ENCODE results near the gene BBS7.
A peak's percentile ranks its signal among the peaks of the same experiment; 100 is the strongest.

The BBS7 gene

DNA sequence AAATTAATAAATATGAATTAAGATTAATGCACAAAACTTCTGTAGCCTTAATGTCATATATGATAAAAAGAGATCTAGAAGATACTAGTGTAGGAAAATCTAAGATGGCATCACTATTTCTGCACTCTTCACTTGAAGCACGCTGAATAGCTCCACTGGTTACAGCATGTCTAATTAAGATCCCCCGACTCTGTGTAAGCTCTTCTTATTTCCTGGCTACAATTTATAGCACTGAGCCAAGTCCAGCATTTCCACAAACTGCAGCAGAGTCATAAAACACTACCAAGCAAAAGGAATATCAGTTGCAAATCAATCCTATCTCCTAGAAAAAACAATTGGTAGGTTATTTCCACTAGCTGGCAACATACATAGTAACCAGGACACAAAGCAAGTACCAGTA is 45.3 kb downstream of the BBS7 start:
- DNase-seq = no peak

DNA sequence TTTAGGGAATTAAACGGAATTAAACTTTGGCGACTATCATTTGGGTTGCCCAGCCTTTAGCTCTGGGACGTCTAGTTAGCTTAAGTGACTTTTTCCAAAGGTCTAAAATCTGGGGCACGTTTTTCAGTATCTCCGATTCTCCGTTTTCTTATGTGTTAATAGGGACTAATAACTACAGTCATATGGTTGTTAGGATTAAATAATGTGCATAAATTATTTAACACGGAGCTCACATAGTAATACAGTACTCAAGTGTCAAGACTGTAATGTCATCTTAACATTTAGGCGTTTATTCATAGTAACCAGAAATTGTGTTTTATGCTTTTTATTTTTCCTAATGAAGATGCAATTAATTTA is 46.1 kb downstream of the BBS7 start:
- DNase-seq = no peak

DNA sequence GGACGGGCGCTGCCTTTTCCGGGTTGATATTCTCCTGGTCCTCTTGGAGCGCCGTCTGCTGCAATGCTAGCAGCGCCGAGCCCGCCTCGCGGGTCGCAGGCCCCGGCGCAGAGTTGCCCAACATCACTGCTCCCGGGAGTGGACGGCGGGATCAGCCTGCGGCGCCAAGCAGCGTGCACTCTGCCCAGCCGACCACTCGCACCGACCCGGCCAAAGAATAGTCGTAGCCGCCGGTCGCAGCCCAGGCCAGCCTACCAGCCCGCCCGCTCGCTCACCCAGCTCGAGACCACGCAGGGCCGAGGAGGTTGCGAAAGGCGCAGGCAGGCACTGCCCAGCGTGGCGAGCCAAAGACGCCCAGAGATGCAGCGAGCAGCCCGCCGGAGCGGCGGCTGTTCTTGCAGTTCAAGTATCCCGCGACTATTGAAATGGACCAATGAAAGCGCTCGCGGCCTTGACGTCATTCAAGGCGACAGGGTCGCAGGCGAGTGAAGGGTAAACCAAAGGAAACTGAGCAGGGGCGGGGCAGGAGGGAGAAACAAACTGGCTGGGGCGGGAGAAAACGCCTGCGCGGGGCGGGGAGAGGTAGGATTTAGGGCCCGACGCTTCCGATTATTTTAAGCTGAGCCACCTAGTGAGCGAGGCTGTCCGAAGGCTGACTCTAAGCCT is 46.6 kb downstream of the BBS7 start, which contains the start of gene CCNA2:
Gene CCNA2, minus strand, starts transcription at position 379 of the 666 bp plus-strand sequence. Its CDS starts 255 bp downstream, at position 124.
- DNase-seq = peak; percentile 93

DNA sequence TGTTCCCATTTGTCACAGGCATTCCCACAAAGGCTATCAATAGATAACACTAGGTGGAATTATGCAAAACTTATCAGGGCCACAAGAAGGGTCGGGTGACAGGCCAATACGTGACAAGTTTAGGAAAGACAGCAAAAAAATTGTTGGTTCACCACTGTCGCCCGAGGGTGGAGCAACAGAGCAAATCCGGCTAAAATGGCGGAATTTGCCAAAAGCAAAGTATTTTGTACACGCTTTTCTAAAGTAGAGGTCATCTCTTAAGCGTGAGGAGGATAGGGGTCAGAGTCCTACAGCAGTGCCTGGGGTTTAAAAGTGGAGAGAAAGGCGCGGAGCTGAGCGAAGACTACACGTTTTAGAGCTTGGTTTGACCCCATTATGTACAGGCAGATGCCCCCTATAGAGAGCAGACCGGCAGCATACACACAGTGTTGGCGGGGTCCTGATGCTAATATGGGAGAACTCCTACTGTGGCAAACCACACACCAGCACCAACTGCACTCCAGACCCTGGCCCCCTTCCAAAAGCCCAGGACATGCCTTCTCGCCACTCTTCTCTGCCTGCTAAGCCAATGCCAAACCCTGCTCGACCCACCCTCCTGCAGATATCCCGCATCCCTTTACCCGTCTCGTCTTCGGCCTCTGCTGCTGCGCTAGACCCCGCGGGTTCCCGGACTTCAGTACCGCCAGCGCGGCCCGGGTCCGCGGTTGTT is 47.3 kb downstream of the BBS7 start:
- peak; percentile 22 for DNase-seq

DNA sequence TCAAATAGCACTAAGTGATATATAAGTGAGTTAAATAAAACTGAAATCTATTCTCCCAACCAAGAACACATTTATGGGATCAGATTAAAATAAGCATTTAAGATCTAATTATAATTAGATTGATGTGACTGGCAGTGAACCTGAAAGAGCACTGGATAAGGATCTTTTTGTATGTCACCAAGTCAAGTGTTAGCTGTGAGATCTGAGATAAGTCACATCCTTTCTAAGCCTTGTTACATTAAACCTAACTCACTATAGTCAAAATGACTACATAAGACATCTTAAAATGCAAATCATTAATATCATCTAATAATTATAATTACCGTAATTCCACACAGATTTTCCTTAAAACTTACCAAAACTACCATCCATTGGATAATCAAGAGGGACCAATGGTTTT is 48.2 kb downstream of the BBS7 start:
- DNase-seq = no peak

DNA sequence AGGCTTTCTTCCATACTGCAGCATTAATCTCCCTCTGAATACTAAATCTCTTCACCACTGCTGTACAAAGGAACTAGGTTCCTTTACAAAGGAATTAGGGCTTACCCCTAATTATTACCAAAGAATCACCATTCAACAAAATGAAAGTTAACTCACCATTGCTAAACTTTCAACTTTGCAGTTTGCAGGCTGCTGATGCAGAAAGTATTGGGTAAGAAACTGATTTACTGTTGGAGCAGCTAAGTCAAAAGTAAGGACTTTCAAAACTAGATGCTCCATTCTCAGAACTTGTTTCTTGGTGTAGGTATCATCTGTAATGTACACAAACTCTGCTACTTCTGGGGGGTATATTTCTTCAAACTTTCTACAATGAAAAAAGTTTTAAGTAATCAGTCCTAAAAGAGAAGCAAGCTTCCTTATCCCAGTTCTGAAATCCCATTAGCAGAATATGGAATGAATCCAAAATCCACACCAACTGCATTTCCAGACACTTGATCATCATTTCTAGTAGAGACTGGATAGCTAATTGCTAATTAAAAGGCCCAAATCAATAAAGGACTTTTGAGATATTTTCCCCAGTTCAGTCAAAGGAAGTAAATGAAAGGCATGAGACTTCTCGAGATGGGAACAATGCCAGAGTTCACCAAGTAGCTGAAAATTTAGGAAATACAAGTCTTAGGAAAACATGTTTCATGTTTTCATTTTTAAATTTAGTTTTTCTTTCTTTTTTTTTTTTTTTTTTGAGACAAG is 50.9 kb downstream of the BBS7 start:
- DNase-seq = no peak

DNA sequence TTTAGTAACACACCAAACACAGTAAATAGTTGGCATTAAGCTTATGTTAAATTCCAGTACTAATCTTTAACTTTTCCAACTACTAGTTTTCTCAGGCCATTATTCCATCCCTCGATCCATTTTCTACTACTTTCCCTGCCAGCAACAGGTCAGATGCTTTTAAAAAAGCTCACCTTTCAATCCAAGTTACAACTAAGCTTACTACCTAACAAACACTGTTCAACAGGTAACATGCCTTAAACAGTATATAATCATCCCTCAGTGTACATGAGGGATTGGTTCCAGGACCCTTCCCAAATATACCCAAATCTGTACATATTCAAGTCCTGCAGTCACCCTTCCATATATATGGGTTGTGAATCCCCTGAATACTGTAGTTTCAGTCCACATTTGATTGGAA is 52.1 kb downstream of the BBS7 start:
- no peak for DNase-seq

DNA sequence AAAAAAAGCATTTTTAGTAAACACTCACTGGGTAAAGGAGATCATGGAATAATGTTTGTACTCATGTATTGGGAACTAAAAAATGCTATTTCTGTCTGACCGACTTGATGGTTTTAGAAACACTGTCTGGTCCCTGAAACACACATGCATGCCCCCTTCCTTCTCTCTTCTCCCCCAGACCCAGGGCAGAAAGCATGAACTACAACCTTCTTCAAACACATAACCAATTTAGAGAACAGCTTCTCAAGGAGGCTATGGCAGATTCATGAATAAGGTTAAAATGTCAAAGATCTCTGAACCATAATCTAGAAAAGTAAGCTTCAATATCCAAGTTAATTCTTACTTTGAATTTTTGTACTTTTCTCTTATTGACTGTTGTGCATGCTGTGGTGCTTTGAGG is 52.6 kb downstream of the BBS7 start:
- DNase-seq = no peak

DNA sequence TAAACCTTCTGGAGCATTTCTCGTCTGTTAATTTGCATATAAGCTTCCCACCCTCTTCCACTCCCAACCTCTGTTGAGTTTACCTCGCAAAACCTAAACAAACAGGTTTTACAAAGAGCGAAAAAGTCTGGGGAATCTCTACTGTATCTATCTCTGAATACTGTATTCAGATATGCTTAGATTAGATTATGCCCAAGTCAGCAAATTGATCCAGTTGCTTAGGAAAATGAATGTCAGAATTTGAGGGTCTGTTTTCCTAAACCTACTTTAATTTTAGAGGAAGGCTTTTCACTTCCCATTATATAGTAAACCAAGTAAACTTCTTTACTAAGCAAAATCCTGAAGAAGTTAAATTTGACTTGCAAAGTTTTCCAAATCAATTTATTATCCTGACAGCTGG is 53.3 kb downstream of the BBS7 start:
- DNase-seq = peak; percentile 15

DNA sequence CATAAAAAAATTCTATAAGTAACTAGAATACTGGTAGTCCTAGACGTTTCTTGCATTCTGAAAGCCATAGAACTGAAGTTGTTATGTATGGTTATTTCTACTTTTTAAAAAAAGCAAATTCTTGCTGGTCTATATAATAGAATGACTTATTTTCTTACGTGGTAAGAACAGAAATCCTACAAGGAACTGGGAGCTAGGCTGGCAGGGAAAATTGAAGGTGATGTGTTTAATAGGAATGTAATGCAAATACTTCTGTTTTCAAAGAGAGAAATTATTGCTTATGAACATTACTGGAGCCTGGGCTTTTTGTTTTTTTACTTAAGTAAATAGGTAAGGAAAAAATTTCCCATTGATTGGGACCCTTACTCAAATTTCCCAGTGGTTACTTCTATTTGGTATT is 55.5 kb downstream of the BBS7 start:
- DNase-seq = no peak

DNA sequence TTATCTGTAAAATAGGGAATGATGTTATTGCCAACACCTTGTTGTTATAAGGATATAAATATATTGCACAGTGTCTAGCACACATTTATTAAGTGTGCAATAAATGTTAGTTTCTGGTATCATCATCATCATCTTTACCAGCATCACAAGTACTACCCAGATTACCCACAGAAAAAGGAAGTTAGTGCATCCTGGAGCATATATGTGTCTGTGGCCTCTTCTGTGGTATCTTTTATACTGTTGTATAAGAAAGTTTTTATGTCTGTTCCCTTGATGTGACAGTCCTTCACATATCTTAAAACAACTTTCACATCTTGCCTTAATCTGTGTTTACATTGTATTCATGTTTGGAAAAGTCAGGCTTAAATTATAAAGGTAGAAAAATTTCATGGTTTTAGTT is 59.2 kb downstream of the BBS7 start:
- DNase-seq = no peak

DNA sequence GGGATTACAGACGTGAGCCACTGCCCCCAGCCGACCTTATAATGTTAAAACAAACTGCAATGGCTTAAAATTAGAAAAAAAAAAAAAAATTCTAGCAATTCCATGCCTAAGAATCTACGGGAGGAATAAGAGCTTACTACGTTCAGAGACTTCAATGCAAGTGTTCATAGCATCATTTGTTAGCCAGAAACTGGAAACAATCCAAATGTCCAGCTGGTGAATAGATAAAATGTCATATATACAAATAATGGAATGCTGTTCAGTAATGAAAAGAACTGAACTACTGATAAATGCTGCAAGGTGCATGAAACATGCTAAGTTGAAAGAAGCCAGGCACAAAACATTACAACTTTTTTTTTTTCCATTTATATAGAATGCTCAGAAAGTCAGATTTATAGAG is 63.9 kb downstream of the BBS7 start:
- DNase-seq = no peak

DNA sequence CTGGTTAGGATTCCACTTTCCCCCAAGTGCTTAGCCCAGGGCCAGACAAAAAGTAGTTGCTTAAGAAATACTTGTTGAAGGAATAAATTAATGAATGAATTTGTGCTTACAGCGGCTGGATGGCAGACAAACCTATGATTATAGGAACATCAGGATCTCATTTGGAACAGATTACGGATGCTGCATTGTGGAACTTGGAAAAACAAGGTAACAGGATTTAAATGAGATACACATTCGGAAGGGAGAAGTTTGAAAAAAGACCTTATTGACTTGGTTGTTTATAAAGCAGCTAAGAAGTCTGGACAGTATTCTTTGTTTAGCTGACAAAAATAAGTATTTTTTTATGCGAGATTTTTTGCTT is 68.6 kb downstream of the BBS7 start:
- DNase-seq = no peak

DNA sequence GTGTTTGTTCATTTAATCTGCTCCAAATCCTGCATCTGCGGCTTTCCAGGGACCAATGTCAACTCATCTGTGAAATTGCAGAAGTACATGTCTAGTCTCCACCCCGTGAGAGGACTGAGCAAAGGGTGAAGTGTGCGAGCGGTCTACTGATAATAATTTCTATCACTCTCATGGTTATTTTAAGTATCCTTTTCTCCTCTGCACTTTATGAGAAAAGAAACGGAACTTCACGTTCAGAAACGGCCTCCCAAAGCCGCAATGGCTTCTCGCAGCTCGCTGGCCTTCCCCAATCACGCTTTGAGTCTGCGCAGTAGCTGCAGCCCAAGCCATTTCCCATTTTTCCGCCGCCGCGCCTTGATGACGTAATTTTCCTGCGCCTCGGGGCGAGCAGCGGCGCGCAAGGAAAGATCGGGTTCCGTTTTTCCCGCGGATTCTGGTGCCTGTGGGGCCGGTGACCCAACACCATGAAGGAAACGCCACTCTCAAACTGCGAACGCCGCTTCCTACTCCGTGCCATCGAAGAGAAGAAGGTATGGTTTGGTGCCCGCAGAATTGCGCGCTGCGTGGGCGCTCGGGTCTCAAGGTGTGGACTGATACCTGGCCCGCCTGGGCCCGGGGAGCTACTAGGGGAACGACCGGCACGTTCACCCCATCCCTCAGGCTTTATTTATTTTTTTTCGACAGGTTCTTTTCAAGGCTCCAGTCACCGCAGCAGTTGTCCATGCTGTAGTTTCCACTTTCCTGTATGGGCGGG is 69.1 kb downstream of the BBS7 start, which contains the start of gene EXOSC9:
Gene EXOSC9, plus strand, starts transcription at position 363 of the 754 bp plus-strand sequence. Its CDS starts 102 bp downstream, at position 465.
- DNase-seq = peak; percentile 81

DNA sequence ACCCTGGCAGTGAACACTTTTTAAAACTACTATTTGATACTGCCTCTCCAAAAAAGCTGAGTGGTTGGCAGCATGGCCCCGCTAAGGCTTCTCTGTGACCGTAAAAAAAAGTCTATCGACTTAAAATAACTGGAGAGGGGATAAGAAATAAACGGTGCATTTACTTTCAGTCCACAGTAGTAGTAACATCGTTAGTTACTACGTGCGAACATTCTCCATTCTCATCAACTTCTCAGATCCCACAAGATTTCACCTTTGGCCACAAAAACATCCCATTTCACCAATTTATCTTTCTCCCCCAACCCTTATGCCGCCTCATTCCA is 69.7 kb downstream of the BBS7 start:
- no peak for DNase-seq

DNA sequence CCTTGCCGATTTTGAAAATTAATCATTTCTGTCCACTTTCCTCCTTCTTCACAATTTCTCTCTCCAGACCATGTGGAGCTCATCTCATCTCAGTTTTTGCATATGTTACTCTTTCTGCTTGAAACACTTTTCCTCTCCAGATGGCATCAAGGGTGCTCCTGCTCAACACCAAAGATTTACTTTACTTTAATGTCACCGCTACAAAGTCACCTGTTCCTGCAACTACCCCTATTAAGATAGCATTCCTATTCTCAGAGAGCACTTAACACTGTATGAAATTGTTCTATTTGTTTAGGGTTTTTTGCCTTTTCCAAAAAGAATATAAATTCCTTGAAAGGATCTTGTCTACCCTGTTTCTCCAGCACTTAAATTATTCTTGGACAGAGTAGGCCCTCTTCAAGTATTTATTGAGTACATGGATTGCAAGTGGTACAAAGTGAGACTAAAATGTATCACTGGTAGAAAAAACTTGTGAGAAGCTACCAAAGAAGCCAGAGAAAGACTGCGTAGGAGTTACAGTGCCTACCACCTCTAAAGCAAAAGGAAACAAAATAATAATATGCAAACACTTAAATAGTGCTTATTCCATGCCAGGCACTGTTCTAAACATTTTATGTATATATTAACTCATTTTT is 70.3 kb downstream of the BBS7 start:
- DNase-seq = no peak

DNA sequence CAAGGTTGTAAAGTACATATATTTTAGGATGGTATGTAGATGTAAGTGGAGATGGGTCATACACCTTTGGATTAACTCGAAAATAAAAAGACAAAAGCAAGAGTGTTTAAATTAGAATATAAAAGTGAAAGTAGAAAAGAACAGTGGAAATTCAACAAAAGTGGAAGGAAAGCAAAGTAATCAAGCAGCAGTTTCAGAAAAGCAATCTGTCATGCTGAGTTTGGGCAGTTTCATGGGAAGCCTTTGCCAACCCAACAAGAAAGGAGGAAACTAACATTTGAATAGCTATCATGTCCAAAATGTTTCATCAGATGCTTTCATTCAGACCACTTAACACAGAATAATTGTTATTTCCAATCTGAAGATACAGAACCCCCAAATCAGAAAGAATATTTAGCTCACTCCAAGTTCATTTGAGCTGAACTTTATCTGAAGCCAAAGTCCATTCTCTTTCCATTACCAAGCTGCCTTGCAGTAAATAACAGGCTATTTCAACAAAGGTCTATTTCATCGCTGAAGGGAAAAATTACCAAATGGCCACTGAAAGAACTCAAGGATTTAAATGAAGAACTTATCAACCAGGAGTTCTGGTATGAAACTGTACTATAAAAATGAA is 71.0 kb downstream of the BBS7 start:
- no peak for DNase-seq

DNA sequence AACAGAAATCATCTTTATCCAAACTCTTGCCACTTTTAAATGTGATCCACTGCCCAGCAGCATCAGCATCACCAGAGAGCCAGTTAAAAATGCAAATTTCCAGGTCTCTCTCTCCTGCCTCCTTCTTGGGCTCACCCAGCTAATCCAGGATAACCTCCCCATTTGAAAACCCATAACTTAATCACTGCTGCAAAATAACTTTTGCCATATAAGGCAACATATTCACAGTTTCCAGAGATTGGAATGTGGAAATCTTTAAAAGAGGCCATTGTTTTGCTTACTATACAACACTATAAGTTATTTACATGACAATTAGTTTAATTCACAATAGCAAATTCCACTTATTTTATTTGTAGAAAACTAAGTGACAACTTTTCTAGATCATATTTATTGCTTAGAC is 74.0 kb downstream of the BBS7 start:
- DNase-seq = no peak

DNA sequence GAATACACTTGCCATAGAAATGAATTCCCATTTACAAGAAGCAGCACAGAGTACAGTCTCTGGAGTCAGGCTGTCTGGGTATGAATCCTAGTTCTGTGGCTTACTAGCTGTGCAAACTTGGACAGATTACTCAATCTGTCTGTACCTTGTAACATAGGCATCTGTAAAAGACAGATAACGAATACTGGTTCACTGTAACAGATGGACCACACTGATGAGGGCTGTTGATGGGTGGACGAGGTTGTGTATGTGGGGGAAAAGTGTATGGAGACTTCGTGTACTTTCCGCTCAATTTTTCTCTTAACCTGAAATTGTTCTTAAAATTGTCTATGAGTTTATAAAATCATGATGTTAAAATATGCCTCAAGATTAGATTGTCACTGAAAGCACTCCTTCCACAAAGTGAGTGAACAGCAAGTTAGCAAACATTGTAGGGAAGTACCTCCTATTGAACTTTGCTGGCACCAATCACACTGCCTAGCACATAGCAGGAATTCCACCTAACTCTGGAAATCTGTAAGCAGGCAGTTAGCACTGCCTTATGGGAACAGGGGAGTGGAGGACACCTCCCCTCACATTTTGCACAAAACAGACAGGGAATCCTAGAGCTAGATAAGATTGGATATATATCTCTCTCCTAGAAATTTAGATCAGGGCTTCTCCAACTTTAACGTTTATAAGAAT is 75.6 kb downstream of the BBS7 start:
- no peak for DNase-seq

DNA sequence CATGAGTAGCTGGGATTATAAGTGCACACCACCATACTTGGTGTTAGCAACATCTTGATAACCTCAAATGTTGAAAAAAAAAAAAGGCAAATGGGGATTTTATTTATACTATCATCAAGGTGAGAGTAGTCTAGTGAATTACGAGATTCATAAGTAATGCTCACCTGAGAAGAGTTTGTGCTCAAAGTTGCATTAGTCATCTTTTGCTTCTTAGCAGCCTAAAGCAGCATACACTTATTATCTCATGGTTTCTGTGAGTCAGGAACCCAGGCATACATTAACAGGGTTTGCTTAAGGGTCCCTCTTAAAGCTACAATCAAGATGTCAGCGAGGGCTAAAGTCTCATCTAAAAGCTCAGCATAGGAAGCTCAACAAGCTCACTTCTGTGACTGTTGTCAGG is 77.3 kb downstream of the BBS7 start:
- DNase-seq = no peak

DNA sequence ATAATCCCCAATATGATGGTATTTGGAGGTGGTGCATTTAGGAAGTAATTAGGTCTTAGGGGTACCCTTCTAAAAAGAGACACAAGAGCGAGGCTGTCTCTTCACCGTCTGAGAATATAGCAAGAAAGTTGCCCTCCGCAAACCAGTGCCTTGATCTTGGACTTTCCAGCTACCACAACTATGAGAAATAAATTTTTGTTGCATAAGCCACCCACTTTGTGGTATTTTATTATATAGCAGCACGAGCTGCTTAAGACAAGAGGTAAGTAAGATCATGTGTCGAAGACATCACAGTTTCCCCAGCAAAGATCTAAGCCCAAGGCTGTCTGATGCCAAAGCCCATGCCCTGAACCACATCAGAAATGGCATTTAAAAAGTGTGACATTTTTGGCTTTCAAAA is 78.8 kb downstream of the BBS7 start:
- DNase-seq = no peak

DNA sequence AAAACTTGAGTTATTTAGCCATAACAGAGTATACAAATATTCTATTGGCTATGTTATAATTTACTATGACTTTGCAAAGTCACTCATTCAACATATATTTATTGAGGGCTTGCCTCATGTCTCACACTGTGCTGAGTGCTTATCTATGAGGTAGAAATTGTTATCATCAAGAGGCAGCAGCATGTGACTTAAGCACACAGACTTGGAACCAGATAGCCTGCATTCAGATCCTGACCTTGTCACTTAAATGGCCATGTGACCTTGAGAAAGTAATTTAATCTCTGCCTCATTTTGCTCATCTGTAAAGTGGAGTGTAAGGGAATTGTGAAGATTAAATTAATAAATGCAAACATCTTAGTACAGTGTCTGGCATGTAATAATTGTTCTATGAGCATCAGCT is 79.3 kb downstream of the BBS7 start:
- no peak for DNase-seq

All from NCI-H1048 (cell line).